ENCODE measurements around the gene ACE.
A peak's percentile ranks its signal among the peaks of the same experiment; 100 is the strongest.
"Not testable (repeated sequence)": the region's sequence is repeated elsewhere in the genome, so short reads cannot be mapped to it uniquely, and the experiment has no call there.

The ACE gene

DNA sequence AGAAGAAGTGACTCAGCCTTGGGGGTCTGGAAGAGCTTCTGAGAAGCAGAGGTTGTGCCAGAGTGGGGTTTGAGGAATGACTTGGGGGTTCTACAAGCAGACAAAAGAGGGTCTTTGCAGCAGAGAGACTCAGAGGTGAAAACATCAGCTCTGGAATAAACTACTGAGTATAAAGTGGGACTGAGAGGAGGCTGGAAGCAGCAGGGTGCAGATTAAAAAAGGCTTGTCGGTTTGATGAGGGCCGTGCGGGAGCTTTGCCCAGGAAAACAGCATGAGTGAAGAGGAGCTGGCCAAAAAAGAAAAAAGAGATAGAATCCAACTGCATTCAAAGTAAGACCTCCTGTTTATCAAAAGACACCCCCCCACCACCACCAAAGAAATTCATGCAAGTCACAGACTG is 13.1 kb upstream of the ACE start:
- Histone ChIP-seq H3K27me3 (ENCODE audit: insufficient read depth, low read length) (no peaks in the 10 kb centered on the region), H4K8ac (ENCODE audit: low read depth, low read length) (no peak overlapping the region), H3K27ac (ENCODE audit: low read depth, low read length) (no peak overlapping the region), H2AK5ac (ENCODE audit: low read length) (no peak overlapping the region), H3K4me1 (ENCODE audit: control insufficient read depth in 1 of 2, insufficient read depth in 2 of 2, low read length in 2 of 2) (no peaks in the 10 kb centered on the region), H4K91ac (ENCODE audit: low read depth, low read length) (no peak overlapping the region), H3K36me3 (ENCODE audit: control insufficient read depth in 1 of 2, insufficient read depth in 2 of 2, low read length in 2 of 2) (no peaks in the 10 kb centered on the region), H4K12ac (ENCODE audit: low read depth, low read length) (no peak overlapping the region), H2BK5ac (ENCODE audit: low read depth, low read length, poor library complexity) (no peak overlapping the region), H3K9me3 (ENCODE audit: insufficient read depth, low read depth, low read length) (peaks cover 2% of the 10 kb centered on the region), H3K79me2 (ENCODE audit: control insufficient read depth, insufficient read depth, low read length, poor library complexity) (no peaks in the 10 kb centered on the region), H3K4ac (ENCODE audit: low read depth, low read length) (no peak overlapping the region), H3K9ac (ENCODE audit: low read length) (no peak overlapping the region), H2BK120ac (ENCODE audit: insufficient read depth, low read length, poor library complexity) (no peak overlapping the region), H3K4me3 (ENCODE audit: low read depth, low read length) (no peak overlapping the region), H3K18ac (ENCODE audit: low read length) (no peak overlapping the region), H2AFZ (ENCODE audit: insufficient read depth, low read length, poor library complexity) (no peak overlapping the region), H3K4me2 (ENCODE audit: low read length) (no peak overlapping the region), H3K14ac (ENCODE audit: low read length) (no peak overlapping the region), H3K23ac (ENCODE audit: low read length) (no peak overlapping the region), H3K79me1 (ENCODE audit: low read length) (no peaks in the 10 kb centered on the region), H2BK12ac (ENCODE audit: low read length) (no peak overlapping the region)
- no CpG with 5 or more reads among the region's 3 CpGs for WGBS (ENCODE audit: extremely low coverage, insufficient coverage, insufficient read length)
- DNase-seq: no peak

- no peaks in the 10 kb centered on the region for H3K4me1 ChIP-seq (ENCODE audit: control insufficient read depth in 1 of 2, insufficient read depth in 2 of 2, low read length in 2 of 2)
- WGBS (ENCODE audit: extremely low coverage, insufficient coverage, insufficient read length): no CpG with 5 or more reads among the region's 4 CpGs
- no peak overlapping the region for H2AK5ac ChIP-seq (ENCODE audit: low read length)
- H3K27ac ChIP-seq (ENCODE audit: low read depth, low read length): no peak overlapping the region
- no peaks in the 10 kb centered on the region for H3K27me3 ChIP-seq (ENCODE audit: insufficient read depth, low read length)
- H3K18ac ChIP-seq (ENCODE audit: low read length): no peak overlapping the region
- H3K9me3 ChIP-seq (ENCODE audit: insufficient read depth, low read depth, low read length): peaks cover 2% of the 10 kb centered on the region
- H3K36me3 ChIP-seq (ENCODE audit: control insufficient read depth in 1 of 2, insufficient read depth in 2 of 2, low read length in 2 of 2): no peaks in the 10 kb centered on the region
- no peak overlapping the region for H3K9ac ChIP-seq (ENCODE audit: low read length)
- H3K79me1 ChIP-seq (ENCODE audit: low read length): no peaks in the 10 kb centered on the region
- H2BK120ac ChIP-seq (ENCODE audit: insufficient read depth, low read length, poor library complexity): no peak overlapping the region
- no peak overlapping the region for H2AFZ ChIP-seq (ENCODE audit: insufficient read depth, low read length, poor library complexity)
- H3K4me3 ChIP-seq (ENCODE audit: low read depth, low read length): no peak overlapping the region
- H4K91ac ChIP-seq (ENCODE audit: low read depth, low read length): no peak overlapping the region
- no peaks in the 10 kb centered on the region for H3K79me2 ChIP-seq (ENCODE audit: control insufficient read depth, insufficient read depth, low read length, poor library complexity)
- no peak overlapping the region for H2BK12ac ChIP-seq (ENCODE audit: low read length)
- H3K4ac ChIP-seq (ENCODE audit: low read depth, low read length): no peak overlapping the region
- no peak overlapping the region for H4K8ac ChIP-seq (ENCODE audit: low read depth, low read length)
- H3K14ac ChIP-seq (ENCODE audit: low read length): no peak overlapping the region
- no peak overlapping the region for H3K4me2 ChIP-seq (ENCODE audit: low read length)
- H3K23ac ChIP-seq (ENCODE audit: low read length): peak overlapping the region; percentile 58
- no peak overlapping the region for H4K12ac ChIP-seq (ENCODE audit: low read depth, low read length)
- H2BK5ac ChIP-seq (ENCODE audit: low read depth, low read length, poor library complexity): no peak overlapping the region
- DNase-seq: no peak
Measured at GRCh38 chr17:63464691-63465236, 12.1 kb upstream of the ACE start.

GRCh38 chr17:63468099-63468498 is 8.8 kb upstream of the ACE start:
- not testable (repeated sequence) for H3K18ac ChIP-seq (ENCODE audit: low read length); H2BK5ac ChIP-seq (ENCODE audit: low read depth, low read length, poor library complexity); H4K12ac ChIP-seq (ENCODE audit: low read depth, low read length); H2AK5ac ChIP-seq (ENCODE audit: low read length); H2BK12ac ChIP-seq (ENCODE audit: low read length); H2BK120ac ChIP-seq (ENCODE audit: insufficient read depth, low read length, poor library complexity); H3K27me3 ChIP-seq (ENCODE audit: insufficient read depth, low read length); H3K79me2 ChIP-seq (ENCODE audit: control insufficient read depth, insufficient read depth, low read length, poor library complexity); H3K4me2 ChIP-seq (ENCODE audit: low read length); H3K79me1 ChIP-seq (ENCODE audit: low read length); H2AFZ ChIP-seq (ENCODE audit: insufficient read depth, low read length, poor library complexity); H3K4me1 ChIP-seq (ENCODE audit: control insufficient read depth in 1 of 2, insufficient read depth in 2 of 2, low read length in 2 of 2); DNase-seq; H3K4ac ChIP-seq (ENCODE audit: low read depth, low read length); H3K23ac ChIP-seq (ENCODE audit: low read length); H3K9me3 ChIP-seq (ENCODE audit: insufficient read depth, low read depth, low read length); H3K14ac ChIP-seq (ENCODE audit: low read length); H3K36me3 ChIP-seq (ENCODE audit: control insufficient read depth in 1 of 2, insufficient read depth in 2 of 2, low read length in 2 of 2); H4K91ac ChIP-seq (ENCODE audit: low read depth, low read length); H4K8ac ChIP-seq (ENCODE audit: low read depth, low read length); H3K9ac ChIP-seq (ENCODE audit: low read length); H3K27ac ChIP-seq (ENCODE audit: low read depth, low read length); H3K4me3 ChIP-seq (ENCODE audit: low read depth, low read length)
- WGBS (ENCODE audit: extremely low coverage, insufficient coverage, insufficient read length): no CpG with 5 or more reads among the region's 6 CpGs

- no peak overlapping the region for H2BK120ac ChIP-seq (ENCODE audit: insufficient read depth, low read length, poor library complexity)
- no peak overlapping the region for H3K27ac ChIP-seq (ENCODE audit: low read depth, low read length)
- H4K8ac ChIP-seq (ENCODE audit: low read depth, low read length): no peak overlapping the region
- no peak overlapping the region for H3K18ac ChIP-seq (ENCODE audit: low read length)
- H4K12ac ChIP-seq (ENCODE audit: low read depth, low read length): no peak overlapping the region
- H3K79me2 ChIP-seq (ENCODE audit: control insufficient read depth, insufficient read depth, low read length, poor library complexity): no peaks in the 10 kb centered on the region
- no peak overlapping the region for H4K91ac ChIP-seq (ENCODE audit: low read depth, low read length)
- DNase-seq: no peak
- no peaks in the 10 kb centered on the region for H3K36me3 ChIP-seq (ENCODE audit: control insufficient read depth in 1 of 2, insufficient read depth in 2 of 2, low read length in 2 of 2)
- no peak overlapping the region for H3K4me3 ChIP-seq (ENCODE audit: low read depth, low read length)
- H3K23ac ChIP-seq (ENCODE audit: low read length): no peak overlapping the region
- peaks cover 4% of the 10 kb centered on the region for H3K27me3 ChIP-seq (ENCODE audit: insufficient read depth, low read length)
- no peak overlapping the region for H2AFZ ChIP-seq (ENCODE audit: insufficient read depth, low read length, poor library complexity)
- no CpG with 5 or more reads among the region's 3 CpGs for WGBS (ENCODE audit: extremely low coverage, insufficient coverage, insufficient read length)
- H3K4me2 ChIP-seq (ENCODE audit: low read length): no peak overlapping the region
- peaks cover 6 to 8% of the 10 kb centered on the region in 2 experiments for H3K4me1 ChIP-seq (ENCODE audit: control insufficient read depth in 1 of 2, insufficient read depth in 2 of 2, low read length in 2 of 2)
- H2BK5ac ChIP-seq (ENCODE audit: low read depth, low read length, poor library complexity): no peak overlapping the region
- H3K14ac ChIP-seq (ENCODE audit: low read length): no peak overlapping the region
- no peak overlapping the region for H3K4ac ChIP-seq (ENCODE audit: low read depth, low read length)
- H3K9ac ChIP-seq (ENCODE audit: low read length): no peak overlapping the region
- peaks cover 4% of the 10 kb centered on the region for H3K9me3 ChIP-seq (ENCODE audit: insufficient read depth, low read depth, low read length)
- no peaks in the 10 kb centered on the region for H3K79me1 ChIP-seq (ENCODE audit: low read length)
- H2BK12ac ChIP-seq (ENCODE audit: low read length): no peak overlapping the region
- H2AK5ac ChIP-seq (ENCODE audit: low read length): no peak overlapping the region
Measured at GRCh38 chr17:63474174-63474573, 2.7 kb upstream of the ACE start.
